T-cell (primary cell): ENCODE measurements around the gene TBC1D22A. TPM values are rescaled to one million over a fixed set of nuclear protein-coding genes. Genes with fewer than 3 reads are reported as not detected.
A peak's percentile ranks its signal among the peaks of the same experiment; 100 is the strongest.

Experiments
- ATAC-seq, 4 experiments: fragments of 200-7000 bp in 3 of 4; fragments of 150-1000 bp in 1 of 4; cut with Tn5 transposase; replicated peaks in 1 of 4; 1 replicate in 3 of 4; 2 replicates in 1 of 4; pipeline ENCODE4 v1.10.0; 2021; ENCODE audit warnings: moderate library complexity in 3 of 4, mild to moderate bottlenecking in 2 of 4, moderate number of reproducible peaks in 1 of 4
- CTCF ChIA-PET, 2 donors: fragments of 300-600 bp; sonication (Branson Sonifier 250); formaldehyde crosslinking; loops; one replicate each; lab custom pipeline; 2022; ENCODE audit warnings: antibody characterized with exemption in 2 of 2; lab: Charles Lee
- POLR2A ChIA-PET, 2 donors: fragments of 300-600 bp; sonication (Branson Sonifier 250); formaldehyde crosslinking; loops; one replicate each; lab custom pipeline; 2022; ENCODE audit warnings: antibody characterized with exemption in 2 of 2; lab: Charles Lee
- DNase-seq, 35 experiments: peaks; one replicate each; pipeline versions ENCODE4 v3.0.0 to v3.0.0-alpha.2; 2013 to 2023
- H3K27ac ChIP-seq: one replicate; pipeline ENCODE4 v1.5.1; 2013; ENCODE audit warnings: low read length
- H3K27me3 ChIP-seq, 2 experiments: replicated peaks in 1 of 2; 1 replicate in 1 of 2; 2 replicates in 1 of 2; pipeline versions ENCODE4 v1.6.1 to v1.7.0; 2013; ENCODE audit warnings: low read length in 1 of 2, mixed read lengths in 1 of 2; ENCODE audit not compliant: control insufficient read depth in 2 of 2, insufficient read depth in 2 of 2; ENCODE audit errors: extremely low read depth in 1 of 2
- H3K36me3 ChIP-seq, 2 donors: 1 replicate in 1 of 2; 2 replicates in 1 of 2; pipeline versions ENCODE4 v1.6.1 to v1.7.0; 2013; ENCODE audit warnings: low read length in 1 of 2; ENCODE audit not compliant: control insufficient read depth in 2 of 2, insufficient read depth in 1 of 2; ENCODE audit errors: extremely low read depth in 1 of 2
- H3K4me1 ChIP-seq, 2 experiments: 1 replicate in 1 of 2; 2 replicates in 1 of 2; pipeline versions ENCODE4 v1.6.1 to v1.7.0; 2013; ENCODE audit warnings: low read length in 2 of 2, mixed read lengths in 1 of 2; ENCODE audit not compliant: insufficient read depth in 2 of 2, control insufficient read depth in 1 of 2; ENCODE audit errors: extremely low read depth in 1 of 2
- H3K4me3 ChIP-seq, 2 donors: 1 replicate in 1 of 2; 2 replicates in 1 of 2; pipeline versions ENCODE4 v1.5.1 to v1.7.0; 2013; ENCODE audit warnings: mild to moderate bottlenecking in 2 of 2, low read length in 1 of 2, moderate library complexity in 1 of 2; ENCODE audit not compliant: control insufficient read depth in 1 of 2; ENCODE audit errors: extremely low read depth in 1 of 2
- H3K9me3 ChIP-seq: 2 replicates; pipeline ENCODE4 v1.7.0; 2013
- H3K27ac Mint-ChIP-seq, 2 donors: one replicate each; pipeline ENCODE4 v1.8.0; 2020 to 2021; ENCODE audit warnings: mild to moderate bottlenecking in 2 of 2, mixed read lengths in 2 of 2
- H3K27me3 Mint-ChIP-seq, 2 donors: one replicate each; pipeline ENCODE4 v1.8.0; 2021 to 2022; ENCODE audit warnings: mixed read lengths in 2 of 2
- H3K36me3 Mint-ChIP-seq: one replicate; pipeline ENCODE4 v1.8.0; 2021; ENCODE audit warnings: mixed read lengths
- H3K4me1 Mint-ChIP-seq, 3 donors: one replicate each; pipeline ENCODE4 v1.8.0; 2020 to 2022; ENCODE audit warnings: mixed read lengths in 3 of 3, mild to moderate bottlenecking in 1 of 3
- H3K4me3 Mint-ChIP-seq, 3 donors: one replicate each; pipeline ENCODE4 v1.8.0; 2020 to 2022; ENCODE audit warnings: mild to moderate bottlenecking in 3 of 3, mixed read lengths in 3 of 3, moderate library complexity in 3 of 3
- H3K9me3 Mint-ChIP-seq, 3 donors: one replicate each; pipeline ENCODE4 v1.8.0; 2020 to 2022; ENCODE audit warnings: mixed read lengths in 3 of 3
- WGBS: methylation state at CpG from one replicate; pipeline ENCODE4 v1.1.5; 2013; ENCODE audit warnings: missing lambda C conversion rate; ENCODE audit not compliant: insufficient coverage; 5-methylcytosine and 5-hydroxymethylcytosine counted together
- total RNA-seq, 35 experiments: library from RNA in 6 of 35; stranded (reverse) in 6 of 35; fragments of 120-200 nt in 1 of 35; gene quantifications; one replicate each; pipeline versions ENCODE4 v1.2.1 to v1.2.4 and lab custom pipeline; 2013 to 2026

Gene TBC1D22A
- total RNA-seq, 5 donors from 2014 or later (not counting 1 experiment from before 2014, with no cell fraction given), result 38.3 to 67.8 (median 57.7) TPM

GRCh38 chr22:47177334-47177815 lies 414.9 kb downstream of the TBC1D22A start:
- Mint-ChIP-seq H3K4me3 (no peak overlapping the region), H3K9me3 (peaks cover 0 to 17% (median 8%) of the 10 kb centered on the region in 3 donors), H3K36me3 (peaks cover 44% of the 10 kb centered on the region), H3K4me1 (no peaks in the 10 kb centered on the region), H3K27ac (no peak overlapping the region), H3K27me3 (no peaks in the 10 kb centered on the region)
- H3K4me1 ChIP-seq, result no peaks in the 10 kb centered on the region
- no peak overlapping the region for H3K27ac ChIP-seq
- 95% methylated on average over 16 of the region's 16 CpGs for WGBS
- CTCF ChIA-PET, result no interaction called here
- H3K4me3 ChIP-seq, result no peak overlapping the region
- ATAC-seq, result no peak
- no peaks in the 10 kb centered on the region for H3K27me3 ChIP-seq
- peak in 1 of 35 experiments; percentile 18 for DNase-seq
- H3K9me3 ChIP-seq, result no peaks in the 10 kb centered on the region
- peaks cover 0 to 9% of the 10 kb centered on the region in 2 donors for H3K36me3 ChIP-seq
- POLR2A ChIA-PET, result no interaction called here

- Mint-ChIP-seq H3K4me1 (no peaks in the 10 kb centered on the region), H3K4me3 (no peak overlapping the region), H3K27ac (no peak overlapping the region), H3K9me3 (peaks cover 3 to 21% (median 12%) of the 10 kb centered on the region in 3 donors), H3K27me3 (no peaks in the 10 kb centered on the region), H3K36me3 (peaks cover 41% of the 10 kb centered on the region)
- H3K36me3 ChIP-seq, result peaks cover 0 to 9% of the 10 kb centered on the region in 2 donors
- no peaks in the 10 kb centered on the region for H3K9me3 ChIP-seq
- H3K27me3 ChIP-seq, result no peaks in the 10 kb centered on the region
- DNase-seq, result peak in 1 of 35 experiments; percentile 7
- whole genome bisulfite sequencing, result 100% methylated on average over 3 of the region's 5 CpGs
- no peaks in the 10 kb centered on the region for H3K4me1 ChIP-seq
- ChIA-PET POLR2A (no interaction called here), CTCF (no interaction called here)
- H3K27ac ChIP-seq, result no peak overlapping the region
- ATAC-seq, result no peak
- H3K4me3 ChIP-seq, result no peak overlapping the region
Measured at GRCh38 chr22:47178339-47178738, 415.9 kb downstream of the TBC1D22A start.

- H3K27ac Mint-ChIP-seq, result no peak overlapping the region
- H3K4me3 Mint-ChIP-seq, result no peak overlapping the region
- peaks cover 13 to 42% (median 25%) of the 10 kb centered on the region in 3 donors for H3K9me3 Mint-ChIP-seq
- Histone ChIP-seq H3K4me3 (no peak overlapping the region), H3K9me3 (peaks cover under 1% of the 10 kb centered on the region), H3K27ac (no peak overlapping the region), H3K27me3 (no peaks in the 10 kb centered on the region), H3K36me3 (no peaks in the 10 kb centered on the region), H3K4me1 (no peaks in the 10 kb centered on the region)
- H3K36me3 Mint-ChIP-seq, result peaks cover 22% of the 10 kb centered on the region
- CTCF ChIA-PET, result no interaction called here
- no peaks in the 10 kb centered on the region for H3K4me1 Mint-ChIP-seq
- POLR2A ChIA-PET, result no interaction called here
- no CpG with 5 or more reads among the region's 2 CpGs for WGBS
- DNase-seq (no peak), ATAC-seq (no peak)
- H3K27me3 Mint-ChIP-seq, result no peaks in the 10 kb centered on the region
Measured at GRCh38 chr22:47180796-47181195, 418.3 kb downstream of the TBC1D22A start.

- Mint-ChIP-seq H3K36me3 (no peaks in the 10 kb centered on the region), H3K27me3 (no peaks in the 10 kb centered on the region), H3K4me1 (no peaks in the 10 kb centered on the region), H3K4me3 (no peak overlapping the region), H3K9me3 (peaks cover 22 to 34% (median 23%) of the 10 kb centered on the region in 3 donors), H3K27ac (no peak overlapping the region)
- WGBS, result 100% methylated on average over 2 of the region's 9 CpGs
- Histone ChIP-seq H3K4me3 (no peak overlapping the region), H3K9me3 (peaks cover 3% of the 10 kb centered on the region), H3K27ac (no peak overlapping the region), H3K4me1 (no peaks in the 10 kb centered on the region), H3K36me3 (no peaks in the 10 kb centered on the region), H3K27me3 (no peaks in the 10 kb centered on the region)
- ChIA-PET POLR2A (no interaction called here), CTCF (no interaction called here)
- DNase-seq (no peak), ATAC-seq (no peak)
Measured at GRCh38 chr22:47187176-47187957, 424.9 kb downstream of the TBC1D22A start.

GRCh38 chr22:47188261-47189055 lies 426.0 kb downstream of the TBC1D22A start:
- Mint-ChIP-seq H3K36me3 (no peaks in the 10 kb centered on the region), H3K4me3 (no peak overlapping the region), H3K27ac (no peak overlapping the region), H3K4me1 (no peaks in the 10 kb centered on the region), H3K27me3 (no peaks in the 10 kb centered on the region), H3K9me3 (peaks cover 18 to 28% (median 19%) of the 10 kb centered on the region in 3 donors)
- no peaks in the 10 kb centered on the region for H3K36me3 ChIP-seq
- H3K27ac ChIP-seq, result no peak overlapping the region
- WGBS, result 72% methylated on average over 17 of the region's 17 CpGs
- peaks cover 3% of the 10 kb centered on the region for H3K9me3 ChIP-seq
- DNase-seq (peak in 3 of 35 experiments; percentile 1 to 15 (median 1)), ATAC-seq (no peak)
- CTCF ChIA-PET, result no interaction called here
- POLR2A ChIA-PET, result no interaction called here
- H3K4me3 ChIP-seq, result no peak overlapping the region
- H3K4me1 ChIP-seq, result no peaks in the 10 kb centered on the region
- no peaks in the 10 kb centered on the region for H3K27me3 ChIP-seq

- Mint-ChIP-seq H3K27me3 (no peaks in the 10 kb centered on the region), H3K9me3 (peaks cover 18 to 24% (median 19%) of the 10 kb centered on the region in 3 donors), H3K36me3 (no peaks in the 10 kb centered on the region), H3K4me3 (no peak overlapping the region), H3K4me1 (no peaks in the 10 kb centered on the region), H3K27ac (no peak overlapping the region)
- Histone ChIP-seq H3K4me1 (no peaks in the 10 kb centered on the region), H3K27ac (no peak overlapping the region), H3K9me3 (peaks cover 3% of the 10 kb centered on the region), H3K27me3 (no peaks in the 10 kb centered on the region), H3K36me3 (no peaks in the 10 kb centered on the region), H3K4me3 (no peak overlapping the region)
- 85% methylated on average over 23 of the region's 35 CpGs for WGBS
- ChIA-PET POLR2A (no interaction called here), CTCF (no interaction called here)
- DNase-seq (peak in 3 of 35 experiments; percentile 2 to 23 (median 3)), ATAC-seq (no peak)
Measured at GRCh38 chr22:47189056-47189916, 426.8 kb downstream of the TBC1D22A start.
